ENCODE data around the gene RPL11. TPM values are rescaled to one million over a fixed set of nuclear protein-coding genes. Genes with fewer than 3 reads are reported as not detected.
"Not testable (repeated sequence)": the region's sequence is repeated elsewhere in the genome, so short reads cannot be mapped to it uniquely, and the experiment has no call there.

Gene RPL11
- polyA plus RNA-seq, 4 donors, result 2,217 to 2,567 (median 2,423) TPM

- no peak for DNase-seq (ENCODE audit: low read depth in 4 of 4, low spot score in 3 of 4)
Measured at GRCh38 chr1:23726686-23727085, 35.1 kb downstream of the RPL11 start.

GRCh38 chr1:23727362-23727811 is 35.8 kb downstream of the RPL11 start:
- no peak for DNase-seq (ENCODE audit: low read depth in 4 of 4, low spot score in 3 of 4)

GRCh38 chr1:23732363-23733224 is 41.0 kb downstream of the RPL11 start:
- no peak for DNase-seq (ENCODE audit: low read depth in 4 of 4, low spot score in 3 of 4)

GRCh38 chr1:23733281-23733680 is 41.7 kb downstream of the RPL11 start:
- DNase-seq (ENCODE audit: low read depth in 4 of 4, low spot score in 3 of 4), result not testable (repeated sequence)

- no peak for DNase-seq (ENCODE audit: low read depth in 4 of 4, low spot score in 3 of 4)
Measured at GRCh38 chr1:23736437-23737134, 45.0 kb downstream of the RPL11 start.

GRCh38 chr1:23741609-23742008 is 50.0 kb downstream of the RPL11 start:
- DNase-seq (ENCODE audit: low read depth in 4 of 4, low spot score in 3 of 4), result no peak

GRCh38 chr1:23742670-23743286 is 51.2 kb downstream of the RPL11 start:
- no peak for DNase-seq (ENCODE audit: low read depth in 4 of 4, low spot score in 3 of 4)

- peak in 3 of 4 donors; percentile 66 to 74 (median 69) for DNase-seq (ENCODE audit: low read depth in 4 of 4, low spot score in 3 of 4)
Measured at GRCh38 chr1:23743287-23744152, 51.9 kb downstream of the RPL11 start, which contains the start of gene ELOA. TSS of gene ELOA (plus strand) at chr1:23743471. CDS start at chr1:23743504, 33 bp downstream.

GRCh38 chr1:23745515-23745914 is 53.9 kb downstream of the RPL11 start:
- no peak for DNase-seq (ENCODE audit: low read depth in 4 of 4, low spot score in 3 of 4)

Other genes starting within 250 kb of the RPL11 start
- 10 to 100 TPM; 32.0 to 35.9 (median 33.4) TPM for gene ASAP3, start 207.6 kb upstream of the RPL11 start, polyA plus RNA-seq (ENCODE audit: insufficient read length in 4 of 4)
- 1 to 10 TPM; 4.4 to 5.3 (median 4.7) TPM for gene E2F2, start 160.6 kb upstream of the RPL11 start, polyA plus RNA-seq (ENCODE audit: insufficient read length in 4 of 4)
- 100 to 1,000 TPM; 304 to 373 (median 349) TPM for gene ID3, start 132.3 kb upstream of the RPL11 start, polyA plus RNA-seq (ENCODE audit: insufficient read length in 4 of 4)
- gene ELOA, start 51.7 kb downstream of the RPL11 start, polyA plus RNA-seq (ENCODE audit: insufficient read length in 4 of 4), result 10 to 100 TPM; 32.2 to 41.2 (median 36.0) TPM
- 10 to 100 TPM; 59.3 to 66.8 (median 63.4) TPM for gene PITHD1, start 86.6 kb downstream of the RPL11 start, polyA plus RNA-seq (ENCODE audit: insufficient read length in 4 of 4)
- 10 to 100 TPM; 64.3 to 80.5 (median 69.4) TPM for gene LYPLA2, start 99.3 kb downstream of the RPL11 start, polyA plus RNA-seq (ENCODE audit: insufficient read length in 4 of 4)
- gene GALE, start 108.9 kb downstream of the RPL11 start, polyA plus RNA-seq (ENCODE audit: insufficient read length in 4 of 4), result 10 to 100 TPM; 30.7 to 42.4 (median 32.8) TPM
- gene HMGCL, start 133.6 kb downstream of the RPL11 start, polyA plus RNA-seq (ENCODE audit: insufficient read length in 4 of 4), result 10 to 100 TPM; 68.8 to 83.8 (median 77.1) TPM
- gene FUCA1, start 176.5 kb downstream of the RPL11 start, polyA plus RNA-seq (ENCODE audit: insufficient read length in 4 of 4), result 10 to 100 TPM; 43.8 to 55.2 (median 48.5) TPM
- under 1 TPM; 0.06 to 0.08 (median 0.06) TPM for gene CNR2, start 221.6 kb downstream of the RPL11 start, polyA plus RNA-seq (ENCODE audit: insufficient read length in 4 of 4)

All from right renal pelvis (tissue), 4 donors.